Measurements from ENCODE around the gene HSPB7. TPM values are rescaled to one million over a fixed set of nuclear protein-coding genes. Genes with fewer than 3 reads are reported as not detected.

HSPB7 gene
- total and polyA plus RNA-seq, 2 donors (not counting 3 experiments of a cell fraction or from before 2014, with no cell fraction given): not detected

GRCh38 chr1:15974855-15975254 is 43.0 kb downstream of the HSPB7 start:
- Histone ChIP-seq H3K27me3 (ENCODE audit: control insufficient read depth in 2 of 2, insufficient read depth in 2 of 2, low read length in 2 of 2) (no peaks in the 10 kb centered on the region), H3K36me3 (ENCODE audit: control insufficient read depth in 2 of 2, extremely low read depth in 1 of 2, insufficient read depth in 2 of 2, low read length in 2 of 2) (peaks cover 7 to 10% of the 10 kb centered on the region in 2 experiments), H2AFZ (ENCODE audit: low read depth, low read length) (no peak overlapping the region), H3K79me2 (ENCODE audit: control insufficient read depth, insufficient read depth, low read length) (peaks cover 47% of the 10 kb centered on the region), H3K9me3 (replicated peaks; ENCODE audit: control insufficient read depth, insufficient read depth, low read length) (no peaks in the 10 kb centered on the region), H3K4me3 (replicated peaks in 1 of 3; ENCODE audit: insufficient read depth in 1 of 3, low read depth in 1 of 3, low read length in 3 of 3) (peak overlapping the region; percentile 61 to 92 (median 88)), H3K9ac (replicated peaks; ENCODE audit: extremely low read depth, insufficient read depth, low read length) (peak overlapping the region; percentile 78), H3K27ac (ENCODE audit: insufficient read depth, low read depth, low read length) (no peak overlapping the region), H4K20me1 (replicated peaks; ENCODE audit: control insufficient read depth, extremely low read depth, insufficient read depth, low read length) (peaks cover 2% of the 10 kb centered on the region), H3K9me1 (replicated peaks; ENCODE audit: control insufficient read depth, extremely low read depth, insufficient read depth, low read length) (no peaks in the 10 kb centered on the region), H3K4me1 (ENCODE audit: control insufficient read depth, extremely low read depth, insufficient read depth, low read length) (peaks cover 7% of the 10 kb centered on the region), H3K4me2 (ENCODE audit: insufficient read depth, low read length) (peak overlapping the region; percentile 80)
- DNase-seq (ENCODE audit: low read depth, low spot score) (no peak), FAIRE-seq (no peak)
- BruUV-seq (replicated peaks): TSS peak; percentile 53
- intact Hi-C loops (cut with micrococcal nuclease) (loop anchor here (2.0 kb wide), 1 partner anchor 16 kb away; no protein-coding TSS in a partner anchor), dilution Hi-C loops (cut with MboI; ENCODE audit: extremely low pct_ligation_motif_present, low sequenced_read_pairs) (no loop called here)
- TF ChIP-seq FOS (IDR thresholded peaks at IDR 0.05; ENCODE audit: borderline replicate concordance, insufficient read depth, low read length): no peak
- no peak for TF ChIP-seq CTCF (IDR thresholded peaks at IDR 0.05; ENCODE audit: extremely low read depth in 1 of 2, insufficient read depth in 1 of 2, low read depth in 1 of 2, low read length in 2 of 2)
- TF ChIP-seq GATA2 (IDR thresholded peaks at IDR 0.05; ENCODE audit: insufficient read depth, insufficient read length, low read depth, low read length): no peak
- TF ChIP-seq POLR2A (IDR thresholded peaks at IDR 0.05; ENCODE audit: low read depth, low read length): no peak
- no peak for TF ChIP-seq MYC (IDR thresholded peaks at IDR 0.05; ENCODE audit: low read depth, low read length)
- no peak for TF ChIP-seq POLR2AphosphoS5 (IDR thresholded peaks at IDR 0.05; ENCODE audit: insufficient read depth, low read depth, low read length)
- TF ChIP-seq MAX (IDR thresholded peaks at IDR 0.05; ENCODE audit: insufficient read depth, insufficient read length): no peak
- TF ChIP-seq JUN (IDR thresholded peaks at IDR 0.05; ENCODE audit: borderline replicate concordance, insufficient read depth, insufficient read length, low read depth): no peak
- no peak for TF ChIP-seq EZH2 (IDR thresholded peaks at IDR 0.05; ENCODE audit: borderline replicate concordance, low read depth, low read length, severe bottlenecking)
- POLR2A ChIA-PET: interaction anchor here (0.6 kb wide), 2 partner anchors 68 to 170 kb away, joined by 3 to 4 read pairs; no protein-coding TSS in a partner anchor
- CTCF ChIA-PET: interaction anchor here (0.7 to 2.8 kb wide), 7 partner anchors 13 to 183 kb away, joined by 3 to 18 read pairs (median 5); no protein-coding TSS in a partner anchor

Measured in endothelial cell of umbilical vein (primary cell).